GM21367 (cell line): ENCODE data around the gene MROH9.
"Not testable (repeated sequence)": the region's sequence is repeated elsewhere in the genome, so short reads cannot be mapped to it uniquely, and the experiment has no call there.

Source experiments
- ATAC-seq: cut with Tn5 transposase; IDR thresholded peaks from one replicate; pipeline ENCODE4 v1.9.1; 2021; ENCODE audit not compliant: unreplicated experiment

Gene MROH9, protein sequence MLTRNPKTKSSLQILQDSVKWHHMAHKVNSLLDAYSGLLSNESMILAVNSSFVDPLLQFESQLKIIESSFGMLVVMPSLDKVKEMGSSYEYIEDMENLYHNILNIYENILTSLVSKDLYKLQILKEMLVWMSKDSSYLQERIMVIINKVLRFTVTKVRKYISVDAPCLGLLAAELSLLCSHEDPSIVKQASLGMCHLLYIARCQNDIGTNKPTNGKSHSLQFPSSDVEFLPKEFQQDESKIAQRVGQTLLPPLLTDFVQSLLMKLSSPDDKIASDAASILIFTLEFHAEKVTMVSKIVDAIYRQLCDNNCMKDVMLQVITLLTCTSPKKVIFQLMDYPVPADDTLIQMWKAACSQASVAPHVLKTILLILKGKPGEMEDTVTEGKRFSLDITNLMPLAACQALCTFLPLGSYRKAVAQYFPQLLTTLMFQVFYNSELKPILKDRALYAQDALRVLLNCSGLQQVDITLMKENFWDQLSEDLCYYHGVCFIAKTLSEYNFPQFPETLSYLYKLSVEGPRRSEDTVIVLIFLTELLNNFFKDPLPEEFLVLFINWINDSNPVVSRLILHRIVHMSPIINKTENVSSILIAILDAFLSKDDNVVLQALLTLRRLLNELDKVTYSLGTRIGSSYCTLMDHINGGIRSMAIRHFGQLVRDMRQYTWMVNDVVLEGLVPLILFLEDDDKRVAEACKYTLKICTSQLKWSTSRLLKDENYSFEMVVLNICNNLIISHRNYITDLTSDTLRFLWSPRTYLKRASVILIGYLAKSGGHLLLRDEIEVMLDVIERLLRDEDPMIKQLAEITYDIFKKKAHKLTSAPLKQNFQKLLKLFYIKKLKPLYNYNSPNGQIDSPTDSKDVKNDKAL

GRCh38 chr1:170935231-170935630 lies at the start of gene MROH9:
Gene MROH9 (plus strand): TSS chr1:170935534. CDS start chr1:170945557, 10,023 bp downstream.
- no peak for ATAC-seq

- ATAC-seq = no peak
Observed at GRCh38 chr1:170885551-170885950, 49.8 kb upstream of the MROH9 start.

- no peak for ATAC-seq
Observed at GRCh38 chr1:170886460-170886859, 48.9 kb upstream of the MROH9 start.

DNA sequence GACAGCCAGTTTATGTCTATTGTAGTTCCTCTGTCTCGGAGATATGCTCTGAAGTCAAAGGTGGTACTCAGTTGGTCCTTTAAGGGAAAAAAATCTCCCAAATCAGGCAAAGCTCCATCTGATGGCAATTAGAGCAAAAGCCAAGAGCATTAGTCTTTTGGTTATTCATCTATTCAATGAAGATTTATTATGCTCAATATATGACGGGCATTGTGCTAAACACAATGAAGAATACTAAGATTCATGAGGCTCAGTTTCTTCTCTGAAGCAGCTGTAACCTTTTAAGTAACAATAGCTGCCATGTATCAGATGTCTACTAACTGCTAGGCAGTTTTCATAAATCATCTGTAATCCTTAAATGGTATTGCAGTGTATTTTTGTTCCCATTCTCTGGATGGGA lies 47.6 kb upstream of the MROH9 start:
- ATAC-seq = no peak

- no peak for ATAC-seq
Observed at GRCh38 chr1:170891872-170892271, 43.5 kb upstream of the MROH9 start.

DNA sequence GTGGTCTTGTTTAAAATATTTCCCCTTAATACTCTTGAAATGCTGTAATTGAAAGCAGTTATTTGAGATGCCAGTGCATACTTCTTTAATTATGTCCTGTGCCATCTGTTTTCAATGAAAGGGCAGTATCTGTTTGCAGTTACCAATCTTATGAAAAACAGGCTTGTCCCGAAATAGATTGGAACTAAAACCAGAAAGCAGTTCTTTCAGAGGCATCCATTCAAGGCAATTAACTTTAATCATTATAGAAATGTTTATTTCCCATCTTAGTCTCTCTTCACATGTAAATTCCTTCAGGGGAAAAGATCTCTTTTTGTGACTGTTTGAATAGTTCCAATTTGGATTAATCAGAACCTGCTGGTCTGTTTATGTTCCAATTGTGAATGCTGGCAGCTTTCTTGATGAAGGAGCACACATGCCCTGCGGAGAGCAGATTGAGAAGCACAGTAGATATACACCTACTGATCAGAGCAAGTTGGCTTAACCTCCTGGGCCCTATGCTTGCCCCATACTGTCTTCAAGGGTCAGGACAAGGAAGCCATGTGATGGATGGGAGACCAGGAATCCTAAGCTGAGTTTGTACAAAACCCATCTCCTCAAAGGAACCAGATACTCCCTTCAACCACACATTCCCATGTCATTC lies 41.6 kb upstream of the MROH9 start:
- ATAC-seq = no peak

GRCh38 chr1:170903961-170904360 lies 31.4 kb upstream of the MROH9 start:
- no peak for ATAC-seq

GRCh38 chr1:170908942-170909341 lies 26.4 kb upstream of the MROH9 start:
- no peak for ATAC-seq

DNA sequence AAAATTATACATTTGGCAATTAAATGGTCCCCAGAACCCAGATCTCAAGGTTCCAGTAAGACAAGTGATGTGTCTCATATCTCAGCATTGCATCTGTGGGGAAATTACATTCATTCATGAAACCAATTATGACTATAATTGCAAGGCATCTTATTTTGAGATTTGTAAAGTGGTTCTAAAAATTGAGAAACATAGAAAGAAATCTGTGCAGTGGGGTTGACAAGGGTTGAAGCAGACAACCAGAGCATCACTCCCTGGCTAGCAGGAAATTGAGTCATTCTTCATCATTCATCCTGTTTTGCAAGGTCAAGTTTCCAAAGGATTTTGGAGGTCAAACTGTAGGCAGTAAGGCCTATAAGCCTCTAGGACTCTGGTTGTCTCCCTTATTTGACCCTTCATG lies 25.1 kb upstream of the MROH9 start:
- ATAC-seq = no peak

DNA sequence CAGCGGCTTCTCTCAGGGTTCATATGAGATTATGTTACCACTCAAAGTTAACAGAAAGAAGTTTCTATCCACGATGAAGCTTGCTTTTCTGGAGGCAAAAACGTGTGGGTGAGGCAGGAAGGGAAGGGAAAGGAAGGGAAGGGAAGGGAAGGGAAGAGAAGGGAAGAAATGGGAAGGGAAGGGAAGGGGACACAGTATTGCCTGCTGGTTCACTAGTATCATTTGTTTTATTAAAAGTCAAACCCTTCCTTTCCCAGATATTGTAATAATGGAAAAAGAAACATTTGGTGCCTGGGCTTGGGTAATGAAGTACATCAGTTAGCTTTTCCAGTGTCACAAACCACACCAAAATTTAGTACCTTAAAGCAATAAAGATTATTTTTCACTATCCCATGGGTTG lies 18.0 kb upstream of the MROH9 start:
- ATAC-seq = no peak

- ATAC-seq = not testable (repeated sequence)
Observed at GRCh38 chr1:170924656-170925055, 10.7 kb upstream of the MROH9 start.

GRCh38 chr1:170927955-170928840 lies 7.1 kb upstream of the MROH9 start:
- ATAC-seq = no peak

GRCh38 chr1:170929412-170929834 lies 5.9 kb upstream of the MROH9 start:
- ATAC-seq = no peak

DNA sequence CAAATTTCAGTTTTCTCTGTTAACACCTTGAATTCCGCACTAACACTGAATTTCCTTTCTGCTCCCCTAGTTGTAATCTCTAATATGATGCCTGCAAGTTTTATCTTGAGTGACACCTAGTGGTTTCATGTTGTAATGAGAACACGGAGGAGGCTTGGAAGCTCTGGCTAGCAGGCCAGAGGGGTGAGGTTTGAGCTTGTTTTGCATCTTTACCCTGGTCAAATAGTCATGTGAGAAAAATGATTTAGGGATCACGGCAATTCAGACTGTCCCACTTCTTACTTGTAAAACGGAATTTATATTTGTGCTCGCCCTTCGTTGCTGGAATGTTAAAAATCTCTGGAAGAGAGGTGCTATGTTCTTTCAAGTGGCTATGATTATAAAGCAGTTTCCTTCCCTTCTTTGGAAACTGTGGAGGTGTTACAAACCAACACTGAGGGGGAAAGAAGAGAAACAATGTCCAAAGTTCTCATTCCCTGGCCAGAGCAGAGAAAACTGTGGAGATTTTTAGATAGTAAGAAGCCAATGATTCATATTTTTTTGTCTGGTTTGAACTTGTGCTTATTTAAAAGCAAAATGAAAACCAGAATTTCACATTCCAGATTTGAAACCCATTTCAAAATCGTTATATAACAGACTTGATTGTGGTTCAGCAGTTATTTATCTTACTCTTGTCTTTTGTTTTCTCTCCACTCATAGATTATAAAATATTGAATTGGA lies 5.3 kb upstream of the MROH9 start:
- peak; percentile 98 for ATAC-seq

GRCh38 chr1:170931650-170932049 lies 3.7 kb upstream of the MROH9 start:
- ATAC-seq = no peak

- no peak for ATAC-seq
Observed at GRCh38 chr1:170932236-170932635, 3.1 kb upstream of the MROH9 start.

DNA sequence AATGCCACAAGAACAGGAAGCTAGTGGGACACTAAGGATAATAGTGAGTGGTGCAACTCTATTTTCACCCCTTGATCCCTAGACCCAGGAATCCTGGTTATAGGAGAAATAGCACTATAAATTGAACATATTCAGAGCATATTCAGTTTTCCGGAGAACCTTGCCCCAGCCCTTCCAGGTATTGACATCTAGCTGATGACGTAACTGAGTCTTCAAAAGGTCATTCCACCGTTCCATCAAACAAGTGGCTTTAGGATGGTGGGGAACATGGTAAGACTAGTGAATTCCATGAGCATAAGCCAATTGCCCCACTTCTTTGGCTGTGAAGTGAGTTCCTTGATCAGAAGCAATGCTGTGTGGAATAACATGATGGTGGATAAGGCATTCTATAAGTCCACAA lies 2.9 kb downstream of the MROH9 start:
- ATAC-seq = no peak

DNA sequence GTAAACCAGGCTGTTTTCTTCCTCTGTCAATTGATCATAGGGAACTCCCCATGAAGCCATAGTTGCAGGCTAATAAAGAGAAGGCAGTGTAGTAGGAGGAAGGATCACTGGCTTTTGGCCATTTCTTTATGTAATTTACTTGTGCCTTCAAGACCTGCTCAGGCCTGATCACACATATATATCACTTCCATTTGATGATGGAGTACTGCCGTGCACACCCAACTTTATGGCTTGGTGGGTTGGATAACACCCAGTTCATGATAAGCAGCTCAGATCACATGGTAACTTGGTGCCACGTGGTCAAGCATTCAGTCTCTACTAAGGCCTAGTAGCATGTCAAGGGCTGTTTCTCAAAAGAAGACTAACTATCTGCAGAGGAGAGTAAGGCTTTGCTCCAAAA lies 4.1 kb downstream of the MROH9 start:
- no peak for ATAC-seq

GRCh38 chr1:170951744-170952143 lies 16.4 kb downstream of the MROH9 start:
- ATAC-seq = not testable (repeated sequence)

DNA sequence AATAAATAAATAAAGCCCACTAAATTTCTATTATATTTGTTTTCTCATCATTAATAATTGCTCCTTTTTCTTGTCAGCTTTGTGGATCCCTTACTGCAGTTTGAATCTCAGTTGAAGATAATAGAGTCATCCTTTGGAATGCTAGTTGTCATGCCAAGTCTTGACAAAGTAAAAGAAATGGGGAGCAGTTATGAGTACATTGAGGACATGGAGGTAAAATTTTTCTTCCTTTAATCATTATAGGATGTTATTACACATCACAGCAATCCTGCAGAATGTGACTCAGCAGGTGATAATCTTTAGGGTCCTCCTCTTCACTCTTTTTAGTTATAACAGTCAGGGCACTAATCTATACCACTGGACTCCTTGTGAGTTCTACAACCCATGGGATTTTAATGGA lies 24.1 kb downstream of the MROH9 start:
- ATAC-seq = no peak
